IPS-18c (cell line): ENCODE data around the gene KRTAP10-1.
"Not testable (repeated sequence)": the region's sequence is repeated elsewhere in the genome, so short reads cannot be mapped to it uniquely, and the experiment has no call there.

Experiments
- H3K4me3 ChIP-seq: 2 replicates; pipeline ENCODE4 v1.7.0; 2013; ENCODE audit warnings: low read depth, mild to moderate bottlenecking, low read length, moderate library complexity; ENCODE audit not compliant: insufficient read depth
- H3K9me3 ChIP-seq: one replicate; pipeline ENCODE4 v1.6.1; 2013; ENCODE audit warnings: mild to moderate bottlenecking, low read length, moderate library complexity; ENCODE audit not compliant: control insufficient read depth, insufficient read depth

Gene KRTAP10-1, protein sequence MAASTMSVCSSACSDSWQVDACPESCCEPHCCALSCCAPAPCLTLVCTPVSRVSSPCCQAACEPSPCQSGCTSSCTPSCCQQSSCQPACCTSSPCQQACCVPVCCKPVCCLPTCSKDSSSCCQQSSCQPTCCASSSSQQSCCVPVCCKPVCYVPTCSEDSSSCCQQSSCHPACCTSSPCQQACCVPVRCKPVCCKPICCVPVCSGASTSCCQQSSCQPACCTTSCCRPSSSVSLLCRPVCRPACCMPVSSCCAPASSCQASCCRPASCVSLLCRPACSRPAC

GRCh38 chr21:44539991-44540666 lies at the start of gene KRTAP10-1:
TSS of gene KRTAP10-1 (minus strand) at chr21:44540195. CDS start at chr21:44540150, 45 bp downstream.
- H3K9me3 ChIP-seq = no peaks in the 10 kb centered on the region
- no peak within 1 kb of the TSS for H3K4me3 ChIP-seq

- H3K9me3 ChIP-seq = no peaks in the 10 kb centered on the region
- no peak overlapping the region for H3K4me3 ChIP-seq
Observed at GRCh38 chr21:44589094-44589493, 49.1 kb upstream of the KRTAP10-1 start.

- no peak overlapping the region for H3K4me3 ChIP-seq
Observed at GRCh38 chr21:44585892-44586291, 45.9 kb upstream of the KRTAP10-1 start.

GRCh38 chr21:44583800-44584147 lies 43.8 kb upstream of the KRTAP10-1 start:
- no peaks in the 10 kb centered on the region for H3K9me3 ChIP-seq
- H3K4me3 ChIP-seq = no peak overlapping the region

More at GRCh38 chr21:44585892-44586291, 45.9 kb upstream of the KRTAP10-1 start:
- no peaks in the 10 kb centered on the region for H3K9me3 ChIP-seq

DNA sequence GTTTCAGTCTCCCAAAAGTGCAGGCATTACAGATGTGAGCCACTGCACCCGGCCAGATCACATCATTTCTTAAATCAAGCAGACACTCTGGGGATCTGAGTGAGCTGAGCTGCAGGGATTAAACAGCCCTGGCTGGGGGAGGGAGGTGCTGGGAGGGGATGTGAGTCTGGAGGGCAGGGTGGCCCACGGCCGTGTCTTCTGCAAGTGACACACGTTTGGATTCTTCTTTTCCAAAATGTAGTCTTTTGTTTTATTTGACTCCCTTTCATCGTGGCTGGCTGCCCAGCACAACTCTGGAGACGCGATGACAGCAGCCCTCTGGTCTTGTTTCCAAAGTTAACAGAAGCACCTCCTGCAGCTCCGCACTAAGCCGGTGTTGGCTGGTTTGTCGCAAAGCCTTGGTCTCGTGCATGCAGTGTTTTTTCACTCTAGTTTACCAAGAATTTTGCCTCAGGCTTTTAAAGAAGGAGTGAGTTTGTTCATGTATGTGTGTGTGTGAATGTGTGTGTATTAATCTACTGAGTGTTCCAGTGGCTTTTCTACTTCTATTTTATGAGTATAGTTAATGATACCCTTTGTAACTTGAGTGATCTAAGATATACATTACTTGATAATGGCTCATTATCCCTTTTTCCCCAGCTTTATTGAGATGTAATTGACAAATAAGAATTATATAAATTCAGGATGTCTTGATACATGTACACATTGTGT lies 43.2 kb upstream of the KRTAP10-1 start:
- peaks cover 2% of the 10 kb centered on the region for H3K9me3 ChIP-seq
- H3K4me3 ChIP-seq = no peak overlapping the region

- Histone ChIP-seq H3K4me3 (no peak overlapping the region), H3K9me3 (peaks cover 5% of the 10 kb centered on the region)
Observed at GRCh38 chr21:44582055-44582454, 42.1 kb upstream of the KRTAP10-1 start.

DNA sequence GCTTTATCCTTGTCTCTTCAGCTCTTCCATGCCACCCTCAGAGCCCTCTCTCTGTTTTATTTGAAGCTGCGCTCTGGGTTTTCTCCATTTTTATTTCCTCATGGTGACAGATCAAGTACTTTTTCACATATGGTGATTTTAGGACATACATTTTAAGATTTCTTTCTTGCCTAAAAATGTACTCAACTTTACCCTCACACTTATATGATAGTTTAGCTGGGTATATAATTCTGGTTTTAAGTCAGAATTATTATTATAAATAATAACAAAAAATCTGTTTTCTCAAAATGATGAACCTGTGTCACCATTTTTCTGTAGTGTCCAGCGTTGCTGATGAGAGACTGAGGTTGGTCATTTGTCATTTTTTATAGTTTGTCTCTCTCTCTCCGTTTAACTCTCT lies 41.2 kb upstream of the KRTAP10-1 start:
- H3K4me3 ChIP-seq = no peak overlapping the region

GRCh38 chr21:44580231-44580821 lies 40.3 kb upstream of the KRTAP10-1 start, which contains the start of gene KRTAP10-5:
TSS of gene KRTAP10-5 (minus strand) at chr21:44580604. CDS start at chr21:44580578, 26 bp downstream.
- not testable (repeated sequence) for H3K9me3 ChIP-seq, H3K4me3 ChIP-seq

More for the DNA sequence above, 41.2 kb upstream of the KRTAP10-1 start:
- peaks cover 5% of the 10 kb centered on the region for H3K9me3 ChIP-seq

GRCh38 chr21:44579833-44580144 lies 39.8 kb upstream of the KRTAP10-1 start:
- Histone ChIP-seq H3K9me3 (peaks cover 5% of the 10 kb centered on the region), H3K4me3 (no peak overlapping the region)

- Histone ChIP-seq H3K4me3 (no peak overlapping the region), H3K9me3 (peaks cover 5% of the 10 kb centered on the region)
Observed at GRCh38 chr21:44579056-44579832, 39.2 kb upstream of the KRTAP10-1 start.

GRCh38 chr21:44578371-44579055 lies 38.5 kb upstream of the KRTAP10-1 start:
- H3K4me3 ChIP-seq = no peak overlapping the region
- peaks cover 5% of the 10 kb centered on the region for H3K9me3 ChIP-seq

DNA sequence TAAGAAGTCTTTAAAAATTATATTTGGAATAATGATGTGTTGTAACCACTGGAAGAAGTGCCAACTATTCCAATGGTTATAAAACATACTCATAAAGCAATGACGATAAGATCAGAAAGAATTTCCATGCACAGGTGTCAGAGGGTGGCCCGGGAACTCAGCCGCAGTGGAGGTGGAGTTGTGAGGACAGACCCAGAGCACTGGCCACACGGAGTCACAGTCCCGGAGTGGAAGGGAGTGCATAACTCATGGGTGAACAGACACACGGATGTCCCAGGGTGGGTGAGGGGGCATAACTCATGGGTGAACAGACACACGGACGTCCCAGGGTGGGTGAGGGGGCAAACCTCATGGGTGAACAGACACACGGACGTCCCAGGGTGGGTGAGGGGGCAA lies 36.0 kb upstream of the KRTAP10-1 start:
- H3K4me3 ChIP-seq = no peak overlapping the region
- peaks cover 5% of the 10 kb centered on the region for H3K9me3 ChIP-seq

DNA sequence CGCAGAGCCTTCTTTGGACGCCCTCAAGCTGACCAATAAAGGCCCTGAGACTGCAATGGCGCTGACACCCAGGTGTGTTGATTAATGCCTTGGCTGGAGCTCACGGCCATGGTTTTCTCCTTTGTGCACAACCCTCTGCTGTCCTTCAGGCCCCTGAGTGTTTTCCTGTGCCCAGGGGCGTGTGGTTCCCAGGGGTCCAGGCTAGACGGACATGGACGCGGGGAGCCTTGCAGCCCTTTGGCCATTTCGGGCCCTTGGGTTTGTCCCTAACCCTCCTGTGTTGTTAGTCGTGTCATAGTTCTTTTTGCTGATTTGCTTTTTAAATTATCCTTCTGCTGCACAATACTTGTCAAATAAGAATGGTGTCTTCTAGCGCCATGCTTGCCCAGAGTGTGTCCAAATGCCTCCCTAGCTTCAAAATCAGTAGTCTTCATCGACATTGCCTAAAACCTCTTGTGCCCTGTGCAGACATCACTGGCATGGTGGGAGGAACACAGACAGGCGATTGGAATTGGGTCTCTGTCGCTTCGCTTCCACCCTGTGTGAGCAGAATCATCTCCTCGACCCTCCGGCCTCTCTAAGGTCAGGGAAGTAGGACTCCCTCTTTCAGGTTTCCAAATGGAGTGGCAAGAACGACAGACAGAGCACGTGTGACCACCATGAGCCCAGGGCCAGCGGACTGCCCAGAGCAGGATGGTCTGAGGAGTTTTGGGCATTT lies 35.5 kb upstream of the KRTAP10-1 start:
- Histone ChIP-seq H3K9me3 (peaks cover 5% of the 10 kb centered on the region), H3K4me3 (no peak overlapping the region)

GRCh38 chr21:44574457-44575306 lies 34.7 kb upstream of the KRTAP10-1 start:
- Histone ChIP-seq H3K4me3 (no peak overlapping the region), H3K9me3 (peaks cover 5% of the 10 kb centered on the region)
